Hepatocyte (in vitro differentiated cells): ENCODE results near the gene FYN. TPM values are rescaled to one million over a fixed set of nuclear protein-coding genes. Genes with fewer than 3 reads are reported as not detected.

ENCODE experiments used
- DNase-seq: peaks from one replicate; pipeline ENCODE4 v3.0.0-alpha.2; 2016; ENCODE audit warnings: low spot score
- H2AFZ ChIP-seq: fragments of 200-600 bp; sonication (generic); 2 replicates; pipeline ENCODE4 v1.6.0; 2016; ENCODE audit warnings: antibody characterized with exemption, mild to moderate bottlenecking
- H3K27ac ChIP-seq: fragments of 200-600 bp; sonication (generic); 2 replicates; pipeline ENCODE4 v1.5.1; 2016; ENCODE audit warnings: mild to moderate bottlenecking
- H3K27me3 ChIP-seq: fragments of 200-600 bp; sonication (generic); 2 replicates; pipeline ENCODE4 v1.6.1; 2016
- H3K36me3 ChIP-seq: fragments of 200-600 bp; sonication (generic); replicated peaks from 2 replicates; pipeline ENCODE4 v1.5.1; 2016; ENCODE audit warnings: low read depth; ENCODE audit not compliant: insufficient read depth
- H3K4me1 ChIP-seq: fragments of 200-600 bp; sonication (generic); 2 replicates; pipeline ENCODE4 v1.5.1; 2016; ENCODE audit warnings: mild to moderate bottlenecking, moderate library complexity; ENCODE audit not compliant: insufficient read depth
- H3K4me2 ChIP-seq: fragments of 200-600 bp; sonication (generic); 2 replicates; pipeline ENCODE4 v1.6.0; 2016
- H3K4me3 ChIP-seq: fragments of 200-600 bp; sonication (generic); 2 replicates; pipeline ENCODE4 v1.5.1; 2016; ENCODE audit warnings: mild to moderate bottlenecking
- H3K79me2 ChIP-seq: fragments of 200-600 bp; sonication (generic); 2 replicates; pipeline ENCODE4 v1.6.0; 2017; ENCODE audit warnings: mild to moderate bottlenecking
- H3K9me2 ChIP-seq: fragments of 200-600 bp; sonication (generic); replicated peaks from 2 replicates; pipeline ENCODE4 v1.6.0; 2017; ENCODE audit warnings: mild to moderate bottlenecking; ENCODE audit not compliant: insufficient read depth
- H3K9me3 ChIP-seq: fragments of 200-600 bp; sonication (generic); 2 replicates; pipeline ENCODE4 v1.5.1; 2016; ENCODE audit warnings: low read depth, mild to moderate bottlenecking
- H4K20me1 ChIP-seq: fragments of 200-600 bp; sonication (generic); 2 replicates; pipeline ENCODE4 v1.6.0; 2016; ENCODE audit warnings: mild to moderate bottlenecking; ENCODE audit not compliant: insufficient read depth, poor library complexity, severe bottlenecking
- EZH2 ChIP-seq: fragments of 200-600 bp; sonication (generic); IDR thresholded peaks from 2 replicates; pipeline ENCODE4 v1.6.1; 2016; ENCODE audit warnings: antibody characterized with exemption, mild to moderate bottlenecking, borderline replicate concordance
- EZH2phosphoT487 ChIP-seq: fragments of 200-600 bp; sonication (generic); IDR thresholded peaks from one replicate; pipeline ENCODE4 v1.6.1; 2018; ENCODE audit warnings: antibody characterized with exemption, mild to moderate bottlenecking, low read depth, moderate library complexity; ENCODE audit not compliant: unreplicated experiment, severe bottlenecking
- WGBS: methylation state at CpG from one replicate; pipeline ENCODE4 v1.1.6; 2016; ENCODE audit warnings: low lambda C conversion rate; ENCODE audit errors: missing lambda C conversion rate; 5-methylcytosine and 5-hydroxymethylcytosine counted together
- polyA plus RNA-seq: library from polyadenylated mRNA; unstranded; fragments of >200 nt; fragmentation: Nextera tagmentation; extraction: Ambion mirVana; gene quantifications from 2 replicates; pipeline ENCODE4 v1.2.1, GENCODE V29; 2016
- total RNA-seq: library from RNA; depleted of rRNA; stranded (reverse); fragments of >200 nt; gene quantifications from 2 replicates; pipeline ENCODE4 v1.2.3, GENCODE V29; 2014
- TF ChIP-seq, protein P1 (sequence below): fragments of 200-600 bp; sonication (generic); IDR thresholded peaks from 2 replicates; pipeline ENCODE4 v1.5.1; 2016; ENCODE audit warnings: antibody characterized with exemption, mild to moderate bottlenecking; ENCODE audit not compliant: poor library complexity

The FYN gene
- total and polyA plus RNA-seq, 2 experiments from 2014 or later: 40.0 to 70.1 TPM

DNA sequence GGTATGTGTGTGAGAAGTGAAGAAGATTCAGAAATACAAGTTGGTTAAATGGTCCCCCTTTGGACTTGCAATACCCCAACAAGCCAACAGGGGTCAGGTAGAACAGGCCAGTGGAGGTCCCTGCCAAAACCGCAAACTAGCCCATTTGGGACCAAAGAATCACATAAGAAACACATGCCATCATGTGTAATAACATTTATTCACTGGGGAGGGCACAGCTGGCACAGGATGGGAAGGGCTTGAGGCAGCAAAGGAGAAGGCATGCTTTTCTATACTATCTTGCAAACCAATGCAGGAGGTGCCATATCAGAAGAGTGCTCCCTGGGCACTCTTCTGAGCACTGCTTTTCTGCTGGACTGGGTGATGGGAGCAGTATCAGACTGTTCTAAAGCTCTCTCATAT, 151.5 kb downstream of the FYN start:
- Histone ChIP-seq H3K36me3 (no peaks in the 10 kb centered on the region), H3K27ac (peak overlapping the region; percentile 8), H3K9me3 (no peaks in the 10 kb centered on the region), H2AFZ (no peak overlapping the region), H3K79me2 (no peaks in the 10 kb centered on the region), H3K27me3 (no peaks in the 10 kb centered on the region), H3K4me2 (no peak overlapping the region), H3K4me3 (no peak overlapping the region), H3K9me2 (no peaks in the 10 kb centered on the region), H3K4me1 (peaks cover 5% of the 10 kb centered on the region), H4K20me1 (no peaks in the 10 kb centered on the region)
- DNase-seq: peak; percentile 25
- 81% methylated on average over 1 of the region's 1 CpG for WGBS
- TF ChIP-seq, protein P1, sequence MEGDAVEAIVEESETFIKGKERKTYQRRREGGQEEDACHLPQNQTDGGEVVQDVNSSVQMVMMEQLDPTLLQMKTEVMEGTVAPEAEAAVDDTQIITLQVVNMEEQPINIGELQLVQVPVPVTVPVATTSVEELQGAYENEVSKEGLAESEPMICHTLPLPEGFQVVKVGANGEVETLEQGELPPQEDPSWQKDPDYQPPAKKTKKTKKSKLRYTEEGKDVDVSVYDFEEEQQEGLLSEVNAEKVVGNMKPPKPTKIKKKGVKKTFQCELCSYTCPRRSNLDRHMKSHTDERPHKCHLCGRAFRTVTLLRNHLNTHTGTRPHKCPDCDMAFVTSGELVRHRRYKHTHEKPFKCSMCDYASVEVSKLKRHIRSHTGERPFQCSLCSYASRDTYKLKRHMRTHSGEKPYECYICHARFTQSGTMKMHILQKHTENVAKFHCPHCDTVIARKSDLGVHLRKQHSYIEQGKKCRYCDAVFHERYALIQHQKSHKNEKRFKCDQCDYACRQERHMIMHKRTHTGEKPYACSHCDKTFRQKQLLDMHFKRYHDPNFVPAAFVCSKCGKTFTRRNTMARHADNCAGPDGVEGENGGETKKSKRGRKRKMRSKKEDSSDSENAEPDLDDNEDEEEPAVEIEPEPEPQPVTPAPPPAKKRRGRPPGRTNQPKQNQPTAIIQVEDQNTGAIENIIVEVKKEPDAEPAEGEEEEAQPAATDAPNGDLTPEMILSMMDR: peak; percentile 45
- TF ChIP-seq EZH2phosphoT487: no peak

DNA sequence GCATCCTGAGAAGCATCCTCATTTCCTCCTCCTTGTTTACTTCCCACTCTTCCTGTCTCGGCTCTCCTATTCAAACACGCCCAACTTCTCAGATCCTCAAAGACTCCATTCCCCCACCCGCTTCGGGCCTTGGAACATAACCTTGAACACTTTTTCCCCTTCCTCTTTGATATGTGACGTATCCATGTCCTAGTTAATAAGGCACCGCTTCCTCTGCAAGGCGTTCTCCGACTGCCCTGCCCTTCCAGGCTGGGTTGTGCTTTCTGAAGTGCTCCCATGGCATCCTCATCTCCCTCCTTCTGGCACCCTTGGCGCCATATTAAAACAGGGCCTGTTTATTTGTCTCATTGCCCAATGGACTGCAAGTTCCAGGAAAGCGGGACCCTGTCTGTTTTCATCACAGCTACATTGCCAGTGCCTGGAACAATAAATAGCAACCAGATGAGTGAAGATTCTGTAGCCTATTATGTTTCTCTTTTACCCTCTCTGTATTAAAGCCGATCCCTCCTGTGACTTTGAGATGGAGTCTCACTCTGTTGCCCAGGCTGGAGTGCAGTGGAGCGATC, 152.2 kb downstream of the FYN start:
- H3K9me3 ChIP-seq: no peaks in the 10 kb centered on the region
- WGBS: 97% methylated on average over 12 of the region's 12 CpGs
- H3K9me2 ChIP-seq: no peaks in the 10 kb centered on the region
- no peaks in the 10 kb centered on the region for H3K27me3 ChIP-seq
- H3K79me2 ChIP-seq: no peaks in the 10 kb centered on the region
- H3K4me3 ChIP-seq: no peak overlapping the region
- TF ChIP-seq EZH2phosphoT487 (no peak), EZH2 (no peak)
- TF ChIP-seq, protein P1: no peak
- no peak overlapping the region for H2AFZ ChIP-seq
- no peak overlapping the region for H3K4me2 ChIP-seq
- H3K27ac ChIP-seq: no peak overlapping the region
- no peaks in the 10 kb centered on the region for H4K20me1 ChIP-seq
- DNase-seq: no peak
- H3K4me1 ChIP-seq: peaks cover 5% of the 10 kb centered on the region
- no peaks in the 10 kb centered on the region for H3K36me3 ChIP-seq

DNA sequence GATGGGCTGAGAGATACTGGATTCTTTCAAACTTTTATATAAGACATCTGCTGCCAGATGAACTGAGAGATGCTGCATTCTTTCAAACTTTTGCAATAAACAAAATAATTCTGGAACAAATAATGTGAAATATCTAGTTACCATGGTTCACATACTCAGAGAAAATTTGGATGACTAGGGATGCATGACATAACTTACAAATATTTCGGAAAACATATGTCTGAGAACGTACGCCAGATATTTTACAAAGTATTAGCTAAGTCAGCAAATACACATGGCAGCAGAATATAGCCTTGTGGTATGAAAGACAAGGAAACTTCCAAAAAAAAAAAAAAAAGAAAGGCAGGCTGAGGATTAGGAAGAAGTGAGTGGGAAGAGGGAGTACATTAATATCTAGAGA, 154.3 kb downstream of the FYN start:
- no peaks in the 10 kb centered on the region for H3K27me3 ChIP-seq
- WGBS: 84% methylated on average over 3 of the region's 3 CpGs

More for the DNA sequence above, 154.3 kb downstream of the FYN start:
- no peak overlapping the region for H3K4me3 ChIP-seq
- no peak overlapping the region for H2AFZ ChIP-seq
- no peak overlapping the region for H3K4me2 ChIP-seq
- peaks cover 5% of the 10 kb centered on the region for H3K4me1 ChIP-seq
- no peaks in the 10 kb centered on the region for H3K36me3 ChIP-seq
- H3K9me2 ChIP-seq: no peaks in the 10 kb centered on the region
- H4K20me1 ChIP-seq: no peaks in the 10 kb centered on the region
- no peaks in the 10 kb centered on the region for H3K9me3 ChIP-seq
- H3K79me2 ChIP-seq: no peaks in the 10 kb centered on the region
- TF ChIP-seq, protein P1: no peak
- TF ChIP-seq EZH2phosphoT487 (no peak), EZH2 (no peak)
- no peak for DNase-seq
- no peak overlapping the region for H3K27ac ChIP-seq
